Daoy (cell line): ENCODE results near the gene DNAJB13. TPM values are rescaled to one million over a fixed set of nuclear protein-coding genes. Genes with fewer than 3 reads are reported as not detected.

Source experiments
- DNase-seq: peaks from one replicate; pipeline ENCODE4 v3.0.0-alpha.2; 2015; ENCODE audit warnings: low read depth
- total RNA-seq: library from RNA; depleted of rRNA; stranded (reverse); fragments of >200 nt; shearing (Covaris generic); gene quantifications from 2 replicates; pipeline ENCODE4 v1.2.3, GENCODE V29; 2014

The DNAJB13 gene
- total RNA-seq, 1 experiment from 2014 or later, result not detected

DNA sequence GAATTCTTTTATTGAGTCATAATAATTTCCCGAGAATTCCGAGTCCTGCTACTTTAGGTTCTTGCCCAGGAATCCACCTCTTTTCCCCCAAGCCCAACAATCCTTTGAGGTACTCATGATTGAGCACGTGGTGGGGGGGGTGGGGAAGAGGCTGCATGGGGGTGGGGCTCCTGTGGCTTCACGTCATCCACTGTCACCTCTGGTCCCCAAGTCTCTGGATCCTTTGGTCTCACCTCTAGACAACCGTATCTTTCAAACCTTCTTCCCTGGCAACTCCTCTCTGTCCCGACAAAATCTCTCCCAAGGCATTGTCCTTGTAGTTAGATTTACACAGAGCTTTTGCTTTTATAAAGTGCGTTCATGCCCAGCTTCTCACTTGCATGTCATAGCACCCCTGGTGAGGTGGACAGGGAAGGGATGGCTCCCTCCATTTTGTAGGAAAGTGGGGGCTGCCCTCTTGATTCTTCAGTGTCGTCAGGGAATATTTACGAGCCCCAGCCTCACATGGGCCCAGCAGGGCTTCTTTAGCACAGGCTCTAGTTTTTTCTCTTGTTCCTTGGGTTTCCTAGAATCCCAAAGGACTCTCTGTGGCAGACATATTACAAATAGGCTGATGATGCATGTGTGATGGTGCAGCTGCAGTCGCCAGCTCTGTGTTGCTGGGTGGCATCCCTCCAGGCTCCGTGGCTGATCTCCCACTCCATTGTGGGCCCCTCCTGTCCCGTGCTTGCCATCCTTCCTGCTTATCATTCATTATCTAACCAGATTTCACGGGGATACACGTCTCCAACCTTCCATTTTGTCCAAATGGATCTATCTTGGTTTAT lies 49.7 kb downstream of the DNAJB13 start:
- no peak for DNase-seq

DNA sequence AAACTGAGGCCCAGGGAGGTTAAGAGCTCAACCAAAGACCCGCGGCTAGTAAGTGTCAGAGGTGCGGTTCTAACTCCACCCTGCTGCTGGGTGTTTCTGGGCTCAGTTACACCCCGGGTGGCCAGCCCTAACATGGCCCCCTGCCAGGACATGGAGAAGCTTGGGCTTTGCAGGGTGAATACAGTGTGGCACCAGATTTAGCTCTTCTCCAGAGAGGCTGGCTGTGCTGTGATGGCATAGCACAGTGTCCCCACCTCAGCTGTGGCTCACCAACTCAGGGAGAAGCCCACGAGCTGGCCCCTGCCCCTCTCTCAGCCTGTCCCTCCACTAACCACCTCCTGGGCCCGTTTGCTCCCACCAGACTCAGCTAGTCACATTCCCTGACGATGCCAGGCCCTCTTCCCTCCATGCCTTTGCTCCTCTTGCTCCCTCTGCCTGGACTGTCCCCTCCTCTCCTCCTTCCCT lies 51.0 kb downstream of the DNAJB13 start:
- DNase-seq, result no peak

DNA sequence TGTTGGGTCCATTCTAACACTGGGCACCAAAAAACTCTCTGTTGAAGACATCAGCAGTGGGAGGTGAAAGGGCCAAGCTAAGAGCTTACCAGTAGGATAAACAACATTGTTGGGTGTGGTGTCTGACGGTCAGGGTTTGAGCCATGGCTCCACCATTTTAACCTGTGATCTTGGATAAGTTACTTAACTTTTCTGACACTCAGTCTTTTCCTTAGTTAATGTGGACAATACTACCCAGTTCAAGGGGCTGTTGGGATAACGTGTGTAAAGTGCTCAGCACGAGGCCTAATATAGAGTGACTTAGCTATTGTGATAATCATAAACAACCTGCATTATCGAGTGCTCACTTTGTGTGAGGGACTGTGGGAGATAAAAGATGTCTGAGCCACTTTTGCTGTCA lies 52.0 kb downstream of the DNAJB13 start:
- DNase-seq, result no peak

DNA sequence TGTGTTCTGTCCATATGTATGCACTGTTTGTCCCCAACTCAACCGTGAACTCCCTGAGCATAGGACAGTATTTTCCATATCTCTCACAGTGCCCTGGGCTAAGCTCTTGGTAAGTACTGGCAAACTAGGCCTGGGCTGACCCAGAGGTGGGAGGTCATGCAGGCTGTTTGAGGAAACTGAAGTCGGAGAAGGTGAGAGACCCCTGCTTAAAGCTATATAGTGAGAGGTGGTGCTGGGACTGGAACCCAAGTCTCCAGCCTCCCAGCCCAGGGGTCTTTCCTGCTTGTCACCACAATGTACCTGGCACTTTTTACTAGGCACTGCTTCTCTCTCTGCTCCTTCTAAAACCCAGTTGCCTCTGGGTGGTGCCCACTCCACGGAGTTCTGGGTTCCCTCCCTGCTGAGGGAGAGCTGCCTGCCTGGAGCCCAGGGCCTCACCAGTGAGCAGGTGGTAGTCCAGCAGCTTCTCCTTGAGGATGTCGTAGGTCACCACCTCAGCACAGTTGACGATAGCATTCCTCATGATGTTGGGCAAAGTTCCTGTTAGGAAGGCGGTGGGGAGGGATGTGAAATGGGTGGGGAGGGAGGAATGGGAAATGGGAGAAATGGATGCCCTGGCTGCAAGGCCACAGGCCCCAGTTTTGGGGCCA lies 53.3 kb downstream of the DNAJB13 start:
- DNase-seq, result no peak

DNA sequence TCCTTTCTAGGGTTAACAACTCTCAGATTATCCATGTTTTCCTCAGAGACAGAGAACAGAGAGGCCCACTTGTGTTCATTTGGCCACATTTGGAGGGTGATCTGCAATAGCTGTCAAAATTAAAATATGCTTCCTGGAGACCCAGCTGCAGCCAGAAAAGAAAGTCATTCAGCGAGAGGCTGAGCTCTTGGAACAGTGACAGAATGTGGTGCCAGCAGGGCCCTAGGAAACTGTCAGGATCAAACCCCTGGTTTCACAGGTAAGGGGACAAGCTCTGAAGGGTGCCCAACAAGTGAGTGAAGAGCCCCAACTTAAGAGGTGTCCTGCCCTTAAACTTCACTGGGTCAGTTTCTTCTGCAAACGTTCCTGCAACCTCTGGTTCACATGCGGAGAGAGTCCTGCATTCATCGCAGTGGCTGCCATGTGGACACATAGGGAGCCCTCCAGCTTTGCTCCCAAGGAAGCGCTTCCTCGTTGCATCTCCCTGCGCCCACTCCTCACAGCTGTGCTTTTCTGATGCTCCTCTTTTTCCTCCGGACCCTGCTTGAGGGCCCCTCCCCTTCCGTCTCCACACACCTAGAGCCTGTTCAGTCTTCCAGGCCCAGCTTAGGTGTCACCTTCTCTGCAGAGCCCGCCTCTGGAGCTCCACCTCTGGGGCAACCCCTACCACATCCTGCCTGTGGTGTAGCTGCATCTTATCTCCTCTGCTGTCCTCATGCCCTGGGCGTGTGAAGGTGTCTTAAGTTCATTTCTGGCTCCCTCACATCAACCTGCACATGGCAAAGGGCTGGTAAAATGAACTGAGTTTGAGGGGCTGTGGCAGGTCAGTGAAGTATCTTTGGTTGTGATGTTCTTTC lies 54.2 kb downstream of the DNAJB13 start:
- no peak for DNase-seq

DNA sequence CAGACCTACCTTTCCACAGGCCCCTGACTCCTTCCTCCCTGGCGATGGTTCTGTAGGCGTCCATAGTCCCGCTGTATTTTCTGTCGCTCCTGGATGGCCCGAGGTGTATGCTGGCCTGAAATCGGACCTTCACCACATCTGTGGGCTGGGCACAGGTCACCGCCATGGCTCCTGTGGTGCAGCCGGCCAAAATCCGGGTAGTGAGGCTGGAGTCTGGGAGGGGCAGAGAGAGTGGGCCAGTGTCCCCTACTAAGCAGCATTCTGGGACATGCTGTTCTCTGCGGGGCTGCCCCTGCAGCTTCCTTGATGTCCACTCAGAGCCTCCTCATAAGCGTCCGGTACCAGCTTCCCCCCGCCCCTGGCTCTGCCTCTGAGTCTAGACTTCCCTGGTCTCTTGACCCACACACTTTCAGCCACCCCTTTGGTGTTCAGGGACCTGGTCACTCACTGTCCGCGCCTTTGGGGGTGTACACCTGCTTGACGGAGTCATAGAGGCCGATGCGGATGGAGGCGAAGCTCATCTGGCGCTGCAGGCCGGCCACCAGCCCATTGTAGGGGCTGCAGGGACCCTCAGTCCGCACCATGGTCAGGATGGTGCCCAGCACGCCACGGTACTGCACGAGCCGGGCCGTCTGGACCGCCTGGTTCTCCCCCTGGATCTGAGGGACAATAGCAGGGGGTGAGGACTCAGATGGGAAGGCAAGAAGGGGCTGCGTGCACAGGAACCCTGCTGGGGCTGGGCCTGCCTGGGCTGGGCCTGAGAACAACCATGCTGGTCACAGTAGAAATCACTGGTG lies 55.1 kb downstream of the DNAJB13 start:
- DNase-seq, result no peak

DNA sequence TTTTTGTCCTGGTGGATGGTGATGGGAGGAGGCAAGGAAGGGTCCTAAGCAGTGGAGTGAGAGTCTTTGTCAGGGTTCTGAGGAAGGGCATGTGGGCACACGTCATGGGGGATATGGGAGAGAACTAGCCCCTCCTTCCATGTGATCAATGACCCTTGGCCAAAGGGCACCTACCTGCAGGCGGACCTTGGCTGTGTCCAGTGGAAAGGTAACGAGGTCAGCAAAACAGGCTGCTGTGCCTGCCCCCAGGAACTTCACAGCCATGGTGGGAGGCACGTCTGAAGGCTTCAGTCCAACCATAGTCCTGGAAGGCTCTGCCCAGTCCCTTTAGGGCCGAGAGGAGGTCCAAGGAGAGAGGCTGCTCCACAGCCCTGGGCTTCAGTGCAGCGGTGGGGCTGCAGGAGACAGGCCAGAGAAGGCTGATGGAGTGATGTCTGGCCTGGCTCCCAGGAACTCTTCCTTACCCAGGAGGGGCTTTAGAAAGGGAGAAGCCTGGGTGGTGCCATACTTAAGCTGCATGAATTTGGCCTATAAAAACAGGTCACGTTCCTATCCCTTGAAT lies 56.0 kb downstream of the DNAJB13 start:
- DNase-seq, result no peak

DNA sequence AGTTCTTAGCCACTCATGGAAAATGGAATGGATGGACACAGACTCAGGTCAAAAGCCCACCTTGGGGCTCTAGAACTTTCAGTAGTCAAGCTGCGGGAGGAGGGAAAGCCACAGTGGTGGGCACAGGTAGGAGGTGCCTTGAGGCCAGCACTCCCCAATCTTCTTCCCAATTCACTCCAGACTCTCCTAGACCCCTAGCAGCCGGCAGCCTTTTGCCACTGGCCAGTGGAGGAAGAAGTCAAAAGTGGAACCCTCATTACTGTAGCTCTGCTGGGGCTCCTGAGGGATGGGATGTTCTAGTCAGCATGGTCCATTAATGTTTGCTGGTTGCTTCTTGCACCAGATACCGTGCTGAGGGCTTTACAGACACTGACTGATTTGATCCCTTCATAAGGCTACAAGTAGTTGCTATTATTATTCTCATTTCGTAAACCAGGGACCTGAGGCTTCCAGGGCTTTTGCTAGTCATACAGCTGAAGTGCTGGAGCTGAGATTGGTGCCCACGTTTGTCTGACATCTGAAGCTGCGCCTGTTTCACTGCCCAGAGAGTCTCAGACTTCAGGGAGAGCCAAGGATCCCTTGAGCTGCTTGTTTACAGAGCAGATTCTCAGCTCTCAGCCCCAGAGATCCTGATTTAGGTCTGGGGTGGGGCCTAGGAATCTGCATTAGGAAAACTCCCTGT lies 57.0 kb downstream of the DNAJB13 start:
- no peak for DNase-seq

DNA sequence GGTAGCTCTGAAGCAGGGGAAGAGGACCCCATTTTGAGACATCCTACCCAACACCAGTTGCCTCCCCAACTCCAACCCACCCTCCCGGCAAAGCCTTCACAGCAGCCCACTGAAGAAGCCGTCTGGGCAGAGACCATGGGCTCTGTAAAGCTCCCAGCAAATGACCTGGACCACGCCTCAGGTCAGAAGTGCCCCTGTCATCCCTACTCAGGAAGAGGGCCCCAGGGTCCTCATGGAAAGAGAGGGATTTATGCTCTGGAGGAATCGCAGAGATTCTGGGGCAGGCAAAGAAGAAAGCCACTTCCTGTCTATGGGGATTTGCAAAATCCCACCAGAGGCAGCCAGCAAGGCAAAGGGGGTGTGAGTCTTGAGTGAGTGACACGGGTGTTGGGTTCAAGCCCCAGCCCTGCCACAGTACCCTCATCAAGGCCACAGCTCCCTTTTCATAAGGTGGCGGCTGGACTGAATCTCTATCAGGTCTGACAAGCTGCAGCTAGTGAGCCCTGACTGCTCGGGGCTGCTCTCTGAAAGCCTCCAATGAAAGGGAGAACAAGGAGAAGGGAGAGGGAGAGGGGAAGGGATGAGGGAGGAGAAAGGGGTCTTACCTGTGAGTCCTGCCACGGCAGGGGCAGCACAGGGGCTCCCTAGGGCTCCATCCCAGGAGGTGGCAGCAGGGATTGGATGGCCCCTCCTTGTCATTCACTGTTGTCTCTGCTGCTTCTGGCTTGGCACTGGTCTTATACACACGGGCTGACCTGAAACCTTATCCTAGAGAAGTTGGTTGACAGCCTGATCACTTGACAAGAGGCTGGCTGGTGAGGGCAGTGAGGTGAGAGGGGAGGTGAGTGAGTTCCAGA lies 57.8 kb downstream of the DNAJB13 start, which contains the start of gene UCP3:
Gene UCP3 (minus strand): TSS at position 713 of the 857 bp plus-strand sequence. CDS start 2,043 bp downstream, outside the sequence.
- no peak for DNase-seq

DNA sequence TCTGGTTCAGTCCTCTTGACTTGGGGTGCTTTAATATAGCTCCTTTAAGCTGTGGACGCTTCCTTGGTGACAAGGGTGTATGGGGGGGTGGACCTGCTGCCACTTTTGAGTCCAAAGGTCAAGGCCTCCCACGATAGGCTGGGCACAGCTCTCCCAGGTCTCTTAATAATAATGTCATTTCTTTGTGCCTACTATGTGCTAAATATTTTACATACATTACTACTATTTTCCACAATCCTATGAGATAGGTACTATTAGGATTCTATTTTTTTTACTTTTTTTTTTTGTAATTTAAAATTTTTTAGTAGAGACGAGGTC lies 58.4 kb downstream of the DNAJB13 start:
- DNase-seq, result no peak

DNA sequence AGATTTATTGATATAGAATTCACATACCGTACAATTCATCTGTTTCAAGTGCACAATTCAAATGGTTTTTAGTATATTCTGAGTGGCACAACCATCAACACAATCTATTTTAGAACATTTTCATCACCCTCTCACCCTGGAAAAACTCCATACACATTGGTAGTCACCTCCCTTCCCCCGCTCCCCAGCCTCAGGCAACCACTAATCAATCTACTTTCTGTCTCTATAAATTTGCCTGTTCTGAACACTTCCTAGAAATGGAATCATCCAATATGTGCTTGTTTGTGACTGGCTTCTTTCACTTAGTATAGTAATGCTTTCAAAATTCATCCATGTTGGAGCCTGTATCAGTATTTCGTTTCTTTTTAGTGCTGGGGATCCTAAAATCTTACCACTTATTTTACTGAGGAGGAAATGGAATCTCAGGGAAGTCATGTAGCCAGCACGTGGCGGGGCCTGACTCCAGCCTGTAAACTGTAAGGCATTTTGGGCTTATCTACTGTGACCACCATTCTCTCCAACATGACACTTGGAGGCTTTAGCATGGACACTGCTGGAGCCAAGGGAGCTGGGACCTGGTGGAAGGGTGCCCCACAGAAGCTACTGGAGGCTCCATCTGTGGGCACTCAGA lies 59.0 kb downstream of the DNAJB13 start:
- DNase-seq, result no peak

DNA sequence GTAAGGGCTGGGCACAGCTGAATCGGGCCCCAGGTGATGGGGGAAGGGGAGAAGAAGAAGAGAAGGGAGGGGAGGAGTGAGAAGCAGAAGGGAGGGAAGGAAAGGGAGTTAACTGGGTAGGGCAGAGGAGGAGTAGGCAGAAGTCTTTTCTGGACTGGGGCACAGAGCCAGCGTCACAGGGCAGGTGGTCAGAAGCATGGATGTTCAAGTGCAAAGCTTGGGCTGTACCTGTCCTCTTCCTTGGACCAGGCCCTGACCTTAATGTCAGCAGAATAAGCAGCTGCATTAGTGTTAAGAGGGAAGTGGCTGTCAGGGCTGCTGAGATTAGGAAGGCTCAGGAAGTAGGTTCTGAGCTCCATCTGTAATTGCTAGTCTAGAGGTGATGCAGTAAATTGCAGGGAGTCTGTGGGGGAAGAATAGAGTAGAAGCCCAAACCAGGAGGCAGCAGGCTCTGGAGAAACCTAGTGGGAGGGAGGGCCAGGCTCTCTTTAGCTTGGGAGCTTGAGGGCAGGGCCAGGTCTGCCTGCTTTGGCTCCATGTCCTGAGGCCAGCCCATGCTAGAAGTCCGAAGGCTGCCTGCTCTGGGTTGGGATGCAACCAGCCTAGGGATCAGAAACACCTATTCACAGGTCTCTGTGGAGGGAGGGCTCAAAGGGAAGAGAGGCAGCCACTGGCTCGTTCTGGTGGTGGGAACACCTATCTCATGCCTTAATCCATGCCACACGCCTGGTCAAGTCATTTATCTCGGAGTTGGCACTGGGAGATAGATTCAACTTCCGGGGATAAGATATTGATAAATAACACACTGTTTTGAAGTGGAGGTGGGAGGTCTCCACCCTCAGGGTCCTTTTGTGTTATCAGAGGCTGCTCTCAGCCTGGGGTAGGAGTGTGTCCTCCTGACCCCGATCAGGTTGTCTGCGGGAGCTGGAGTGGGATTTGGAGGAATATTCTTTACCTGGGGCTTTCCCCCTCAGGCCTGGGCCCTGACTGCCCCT lies 59.8 kb downstream of the DNAJB13 start:
- no peak for DNase-seq

DNA sequence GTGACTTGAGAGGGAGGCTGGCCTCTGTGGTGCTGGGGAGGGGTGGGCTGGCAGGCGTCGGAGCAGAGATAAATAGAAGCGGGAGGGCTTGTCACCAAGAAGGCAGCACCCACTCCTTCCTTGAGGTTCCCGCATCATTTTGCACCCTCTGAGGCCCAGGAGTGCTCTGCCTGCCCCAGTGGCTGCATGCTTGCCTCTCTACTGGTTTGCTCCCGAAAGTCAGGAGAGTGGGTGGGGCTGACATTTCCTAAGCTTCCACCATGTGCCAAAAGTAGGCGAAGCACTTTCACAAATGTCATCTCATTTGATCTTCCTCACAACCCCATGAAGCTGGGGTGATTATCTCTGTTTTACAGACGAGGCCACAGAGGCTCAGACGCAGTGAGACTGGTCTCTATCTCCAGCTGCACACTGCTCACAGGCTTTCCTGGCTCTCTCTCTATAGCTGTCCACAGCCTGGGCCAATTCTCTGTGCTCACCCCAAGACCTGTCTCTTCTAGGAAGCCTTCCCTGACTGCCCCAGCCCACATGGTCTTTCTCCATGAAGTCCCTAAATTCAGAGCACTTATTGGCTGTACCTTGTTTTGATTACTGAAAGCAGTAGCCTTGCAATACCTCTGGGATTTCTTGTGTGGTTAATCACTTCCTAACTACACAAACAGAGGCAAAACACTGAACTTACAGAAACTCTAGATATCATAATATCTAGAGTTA lies 60.7 kb downstream of the DNAJB13 start:
- no peak for DNase-seq

DNA sequence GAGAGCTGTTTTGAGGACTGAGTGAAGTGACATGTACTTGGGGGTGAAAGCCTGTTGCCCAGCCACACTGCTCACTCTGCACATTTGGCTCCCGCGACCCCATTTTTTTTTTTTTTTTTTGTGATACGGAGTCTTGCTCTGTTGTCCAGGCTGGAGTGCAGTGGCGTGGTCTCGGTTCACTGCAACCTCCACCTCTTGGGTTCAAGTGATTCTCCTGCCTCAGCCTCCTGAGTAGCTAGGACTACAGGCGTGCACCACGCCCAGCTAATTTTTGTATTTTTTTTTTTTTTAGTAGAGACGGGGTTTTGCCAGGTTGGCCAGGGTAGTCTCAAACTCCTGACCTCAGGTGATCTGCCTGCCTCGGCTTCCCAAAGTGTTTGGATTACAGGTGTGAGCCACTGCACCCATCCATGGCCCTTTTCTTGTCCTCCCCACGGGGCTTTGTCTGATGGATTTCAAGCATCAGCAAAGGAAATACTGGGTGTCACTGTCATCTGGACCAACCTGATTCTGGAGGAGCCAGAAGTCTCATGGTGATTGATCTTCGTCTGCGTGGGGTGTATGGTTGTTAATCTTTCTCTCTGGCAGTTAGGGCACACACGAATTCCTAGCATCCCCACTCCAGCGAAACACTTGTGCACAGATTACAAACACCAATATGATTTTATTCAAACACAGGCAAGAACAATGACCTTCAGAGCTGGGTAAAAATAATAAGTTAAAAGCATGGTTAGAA lies 61.4 kb downstream of the DNAJB13 start:
- no peak for DNase-seq

DNA sequence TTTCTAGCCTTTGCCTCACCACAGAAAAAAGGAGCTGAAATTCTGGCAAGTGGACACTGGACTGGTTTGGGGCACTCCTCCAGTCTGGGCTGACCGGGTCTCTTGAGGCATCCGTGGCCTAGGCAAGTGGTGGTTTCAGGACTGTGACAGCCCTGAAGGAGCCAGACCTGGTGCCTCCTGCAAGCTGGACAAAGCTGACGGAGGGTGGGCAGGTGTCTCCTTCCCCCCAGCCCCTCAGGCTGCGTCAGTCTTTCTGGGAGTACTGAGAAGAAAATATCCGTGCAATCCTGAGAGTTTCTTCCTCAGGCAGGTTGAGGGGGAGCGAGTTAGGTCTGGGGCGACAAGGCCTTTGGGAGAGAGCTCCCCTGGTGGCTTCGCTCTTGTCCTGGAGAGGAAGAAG lies 62.3 kb downstream of the DNAJB13 start:
- no peak for DNase-seq

DNA sequence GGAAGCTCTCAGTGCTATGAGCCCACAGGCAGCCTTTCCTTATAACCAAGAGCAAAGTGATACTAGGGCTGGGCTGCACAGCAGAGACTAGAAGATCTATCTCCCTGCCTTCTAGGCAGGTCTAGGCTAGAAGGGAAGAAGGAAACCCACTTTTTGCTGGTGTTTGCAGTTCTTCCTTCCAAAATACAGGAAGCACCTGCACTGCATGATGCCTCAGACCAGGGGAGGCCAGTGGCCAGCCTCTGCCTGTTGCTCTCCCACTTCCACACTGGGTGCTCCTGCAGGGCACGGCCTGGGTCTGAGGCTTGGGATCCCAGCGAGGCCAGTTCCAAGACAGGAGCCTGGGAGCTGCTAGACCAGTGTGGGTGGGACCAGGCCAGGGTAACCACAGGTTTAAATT lies 64.1 kb downstream of the DNAJB13 start:
- no peak for DNase-seq
